DMS114 treated with DMSO at 0.1 percent for 48 hours (cell line): Measurements from ENCODE around the gene TAS1R3.
"Not testable (repeated sequence)": the region's sequence is repeated elsewhere in the genome, so short reads cannot be mapped to it uniquely, and the experiment has no call there.

Experiments
- DNase-seq: peaks from one replicate; lab custom pipeline; 2025; ENCODE audit not compliant: unreplicated experiment; lab: John Stamatoyannopoulos, UW

The TAS1R3 gene

GRCh38 chr1:1307923-1308755, 22.9 kb upstream of the TAS1R3 start, which contains the start of the genes ACAP3 and PUSL1:
Gene ACAP3, minus strand, starts transcription at chr1:1307930. Its CDS starts 115 bp downstream, at chr1:1307815.
Gene PUSL1, plus strand, starts transcription at chr1:1308597. Its CDS starts 47 bp downstream, at chr1:1308644.
- DNase-seq = peak; percentile 76

GRCh38 chr1:1308756-1309250, 22.3 kb upstream of the TAS1R3 start:
- DNase-seq = no peak

DNA sequence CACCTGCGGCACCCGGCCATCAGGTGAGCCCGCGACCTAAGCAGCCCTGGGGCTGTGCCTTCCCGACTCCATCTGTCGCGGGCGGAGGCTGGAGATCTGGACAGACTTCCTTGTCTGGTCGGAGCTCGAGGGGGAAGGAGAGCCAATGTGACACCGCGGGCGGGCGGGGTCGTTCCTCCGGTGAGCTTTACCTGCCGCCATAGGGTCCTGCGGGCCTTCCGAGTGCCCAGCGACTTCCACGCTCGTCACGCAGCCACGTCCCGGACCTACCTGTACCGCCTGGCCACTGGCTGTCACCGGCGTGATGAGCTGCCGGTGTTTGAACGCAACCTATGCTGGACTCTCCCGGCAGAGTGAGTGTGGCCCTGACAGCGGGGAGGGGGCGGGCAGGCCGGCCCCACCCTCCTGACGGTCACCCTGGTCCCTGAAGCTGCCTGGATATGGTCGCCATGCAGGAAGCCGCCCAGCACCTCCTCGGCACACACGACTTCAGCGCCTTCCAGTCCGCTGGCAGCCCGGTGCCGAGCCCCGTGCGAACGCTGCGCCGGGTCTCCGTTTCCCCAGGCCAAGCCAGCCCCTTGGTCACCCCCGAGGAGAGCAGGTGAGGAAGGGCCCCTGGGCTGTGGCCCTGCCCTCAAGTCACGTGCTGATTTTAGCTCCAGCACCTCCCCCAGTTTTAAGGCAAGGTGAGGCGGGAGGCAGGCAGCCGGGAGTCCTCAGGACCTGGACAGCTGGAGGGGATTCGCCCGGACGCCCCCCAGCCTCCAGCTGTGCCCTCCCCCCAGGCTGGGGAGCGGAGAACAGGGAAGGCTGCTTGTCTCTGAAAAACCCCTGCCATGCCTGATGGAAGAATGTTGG, 21.6 kb upstream of the TAS1R3 start:
- no peak for DNase-seq

GRCh38 chr1:1310109-1310385, 21.0 kb upstream of the TAS1R3 start:
- no peak for DNase-seq

GRCh38 chr1:1310476-1311053, 20.5 kb upstream of the TAS1R3 start:
- no peak for DNase-seq

- no peak for DNase-seq
Observed at GRCh38 chr1:1311107-1312104, 19.7 kb upstream of the TAS1R3 start.

DNA sequence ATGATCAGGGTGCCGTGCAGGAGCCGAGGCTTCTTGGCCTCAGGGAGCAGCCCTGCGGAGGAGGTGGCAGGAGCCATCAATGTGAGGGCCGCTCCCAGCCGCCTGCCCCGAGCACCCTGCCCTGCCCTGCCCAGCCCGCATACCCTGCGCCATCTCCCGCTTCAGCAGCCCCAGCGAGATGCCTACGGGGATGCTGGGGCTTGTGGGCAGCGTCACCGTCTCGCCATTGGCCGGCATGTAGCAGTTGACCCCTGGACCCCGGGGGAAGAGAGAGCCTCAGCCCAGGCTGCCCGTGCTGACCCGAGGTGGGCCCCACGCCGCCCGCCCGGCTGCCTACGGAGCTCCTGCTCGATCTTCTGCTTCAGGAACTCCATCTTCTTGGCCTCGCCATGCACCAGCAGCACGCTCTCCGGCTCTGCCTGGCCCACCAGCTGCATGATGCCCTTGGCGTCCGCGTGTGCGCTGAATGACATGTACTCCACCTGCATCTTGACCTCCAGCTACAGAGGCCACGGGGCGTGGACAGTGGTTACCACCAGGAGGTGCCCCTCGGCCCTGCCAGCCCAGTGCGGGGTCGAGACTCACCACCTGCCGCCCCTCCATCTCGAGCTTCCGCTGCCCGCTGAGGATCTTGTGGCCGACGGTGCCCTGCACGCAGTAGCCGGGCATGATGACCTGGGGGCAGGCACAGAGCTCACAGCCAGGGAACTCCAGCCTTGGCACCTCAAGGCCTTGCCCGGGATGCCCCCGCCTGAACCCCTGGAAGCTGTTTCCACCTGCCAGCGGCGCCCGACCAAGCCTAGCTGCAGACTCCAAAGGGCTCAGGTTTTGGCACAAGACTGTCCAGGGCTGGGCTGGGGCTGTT, 18.4 kb upstream of the TAS1R3 start:
- DNase-seq = no peak

- no peak for DNase-seq
Observed at GRCh38 chr1:1313500-1314236, 17.4 kb upstream of the TAS1R3 start.

- DNase-seq = no peak
Observed at GRCh38 chr1:1314237-1314586, 16.9 kb upstream of the TAS1R3 start.

GRCh38 chr1:1314678-1315335, 16.3 kb upstream of the TAS1R3 start:
- no peak for DNase-seq

DNA sequence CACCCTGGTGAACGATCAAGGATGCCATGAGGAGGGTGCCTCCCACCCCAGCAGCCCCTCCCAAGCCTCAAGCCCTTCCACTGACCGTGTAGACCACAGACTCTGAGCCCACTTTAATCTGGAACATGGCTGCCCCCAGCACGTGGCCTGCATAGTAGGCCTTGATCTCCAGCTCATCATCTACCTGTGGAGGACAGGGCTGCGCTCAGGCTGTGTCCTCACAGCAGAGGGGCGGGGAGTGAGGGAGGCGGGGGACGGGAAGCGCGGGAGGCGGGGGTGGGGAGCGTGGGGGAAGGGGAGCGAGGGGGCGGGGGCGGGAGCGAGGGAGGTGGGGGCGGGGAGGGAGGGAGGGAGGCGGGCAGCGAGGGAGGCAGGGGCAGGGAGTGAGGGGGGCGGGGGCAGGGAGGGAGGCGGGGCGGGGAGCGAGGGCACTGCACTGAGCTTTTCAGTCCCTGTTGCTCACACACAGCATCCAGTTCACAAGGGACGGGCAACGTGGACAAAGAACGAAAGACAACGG, 15.6 kb upstream of the TAS1R3 start:
- DNase-seq = no peak

DNA sequence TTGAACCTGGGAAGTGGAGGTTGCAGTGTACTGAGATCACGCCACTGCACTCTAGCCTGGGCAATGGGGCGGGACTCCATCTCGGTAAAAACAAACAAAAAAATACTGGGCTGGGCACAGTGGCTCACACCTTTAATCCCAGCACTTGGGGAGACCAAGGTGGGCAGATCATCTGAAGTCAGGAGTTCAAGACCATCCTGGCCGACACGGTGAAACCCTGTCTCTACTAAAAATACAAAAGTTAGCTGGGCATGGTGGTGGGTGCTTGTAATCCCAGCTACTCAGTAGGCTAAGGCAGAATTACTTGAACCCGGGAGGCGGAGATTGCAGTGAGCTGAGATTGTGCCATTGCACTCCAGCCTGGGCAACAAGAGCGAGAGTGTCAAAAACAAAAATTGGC, 14.9 kb upstream of the TAS1R3 start:
- not testable (repeated sequence) for DNase-seq

DNA sequence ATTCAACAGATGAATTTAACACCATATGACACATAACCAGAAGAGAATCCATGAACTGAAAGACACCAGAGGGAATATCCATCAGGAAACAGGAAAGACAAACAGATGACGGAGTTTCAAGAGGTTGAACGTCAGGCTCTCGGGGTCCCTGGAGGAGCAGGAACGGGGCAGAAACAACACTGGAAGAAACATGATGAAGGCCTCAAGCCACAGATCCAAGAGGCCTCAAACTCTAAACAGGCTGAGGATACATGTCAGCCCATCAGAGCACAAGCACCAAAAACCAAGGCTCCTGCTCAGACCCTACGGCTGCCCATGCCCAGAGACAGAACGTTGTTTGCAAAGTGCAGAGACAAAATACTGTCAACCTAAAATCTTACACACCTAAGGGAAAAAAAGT, 13.7 kb upstream of the TAS1R3 start:
- DNase-seq = no peak

DNA sequence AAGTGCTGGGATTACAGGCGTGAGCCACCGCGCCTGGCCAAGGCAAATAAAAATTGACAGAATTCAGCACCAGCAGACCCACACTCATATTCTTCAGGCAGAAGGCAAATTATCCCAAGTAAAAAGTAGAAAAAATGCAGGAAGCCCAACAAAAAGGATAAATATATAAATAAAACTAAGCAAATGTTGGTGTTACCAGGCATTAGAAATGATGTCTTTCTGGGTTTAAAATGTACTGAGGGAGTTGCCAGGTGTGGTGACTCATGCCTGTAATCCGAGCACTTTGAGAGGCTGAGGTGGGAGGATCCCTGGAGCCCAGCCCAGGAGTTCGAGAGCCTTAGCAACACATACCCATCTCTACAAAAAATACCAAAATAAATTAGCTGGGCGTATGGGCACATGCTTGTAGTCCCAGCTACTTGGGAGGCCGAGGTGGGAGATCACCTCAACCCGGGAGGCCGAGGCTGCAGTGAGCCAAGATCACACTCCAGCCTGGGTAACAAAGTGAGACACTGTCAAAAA, 12.9 kb upstream of the TAS1R3 start:
- no peak for DNase-seq

DNA sequence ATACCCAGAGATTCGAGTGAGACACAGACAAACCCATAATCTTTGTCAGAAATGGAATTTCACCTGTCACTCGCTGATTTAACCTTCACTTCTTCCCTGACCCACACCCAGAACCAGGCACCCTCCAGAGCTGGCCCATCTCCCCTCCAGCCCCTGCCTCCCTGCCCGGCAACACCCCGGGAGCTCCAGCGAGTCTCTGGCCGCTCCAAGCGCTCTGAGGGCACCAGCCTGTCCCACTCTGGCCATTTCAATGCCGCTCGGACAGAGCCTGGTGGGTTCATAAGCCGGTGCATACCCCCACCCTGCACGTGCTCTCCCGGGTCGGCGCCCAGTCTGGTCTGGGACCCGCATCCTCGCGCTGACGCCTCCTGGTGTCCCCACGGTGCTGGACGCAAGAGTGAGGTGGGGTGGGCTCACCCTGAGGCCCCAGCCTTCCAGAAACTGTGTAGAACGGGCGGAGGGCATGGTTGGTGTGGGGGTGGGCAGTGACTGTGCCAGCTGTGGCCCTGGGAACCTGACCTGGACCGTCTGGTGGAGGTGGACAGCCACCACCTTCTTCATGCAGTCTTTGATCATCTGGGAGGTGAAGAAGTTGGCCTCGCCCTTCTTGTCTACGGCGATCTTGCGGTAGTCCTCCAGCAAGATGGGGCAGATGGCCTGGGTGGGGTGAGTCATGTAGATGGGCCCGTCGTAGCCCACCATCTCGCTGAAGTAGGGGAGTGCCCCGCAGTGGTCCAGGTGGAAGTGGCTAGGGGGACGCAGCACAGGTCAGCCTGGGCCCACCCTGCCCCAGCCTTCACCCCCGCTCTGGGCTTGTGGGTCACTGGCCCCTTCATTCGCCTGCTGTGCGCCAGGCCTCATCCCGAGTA, 12.1 kb upstream of the TAS1R3 start:
- DNase-seq = no peak

DNA sequence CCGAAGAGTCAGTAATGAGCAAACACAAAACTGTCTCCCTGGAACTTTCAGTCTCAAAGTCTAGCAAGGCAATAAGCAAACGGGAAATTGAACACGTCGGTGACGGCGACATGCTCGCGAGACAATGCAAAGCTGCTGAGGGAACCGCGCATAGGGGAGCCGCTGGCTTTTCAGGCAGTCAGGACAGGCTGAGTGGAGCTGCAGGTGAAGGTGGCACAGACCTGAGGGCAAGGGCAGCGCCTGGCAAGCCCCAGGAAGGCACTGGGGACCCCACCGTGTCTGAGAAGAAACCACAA, 11.5 kb upstream of the TAS1R3 start:
- DNase-seq = no peak
